ENCODE data around the gene CRKL. TPM values are rescaled to one million over a fixed set of nuclear protein-coding genes. Genes with fewer than 3 reads are reported as not detected.

Gene CRKL
- total RNA-seq, 1 experiment from 2014 or later = 27.4 TPM

- no peak for DNase-seq (ENCODE audit: low spot score)
Measured at GRCh38 chr22:20996598-20997535, 79.7 kb downstream of the CRKL start.

DNA sequence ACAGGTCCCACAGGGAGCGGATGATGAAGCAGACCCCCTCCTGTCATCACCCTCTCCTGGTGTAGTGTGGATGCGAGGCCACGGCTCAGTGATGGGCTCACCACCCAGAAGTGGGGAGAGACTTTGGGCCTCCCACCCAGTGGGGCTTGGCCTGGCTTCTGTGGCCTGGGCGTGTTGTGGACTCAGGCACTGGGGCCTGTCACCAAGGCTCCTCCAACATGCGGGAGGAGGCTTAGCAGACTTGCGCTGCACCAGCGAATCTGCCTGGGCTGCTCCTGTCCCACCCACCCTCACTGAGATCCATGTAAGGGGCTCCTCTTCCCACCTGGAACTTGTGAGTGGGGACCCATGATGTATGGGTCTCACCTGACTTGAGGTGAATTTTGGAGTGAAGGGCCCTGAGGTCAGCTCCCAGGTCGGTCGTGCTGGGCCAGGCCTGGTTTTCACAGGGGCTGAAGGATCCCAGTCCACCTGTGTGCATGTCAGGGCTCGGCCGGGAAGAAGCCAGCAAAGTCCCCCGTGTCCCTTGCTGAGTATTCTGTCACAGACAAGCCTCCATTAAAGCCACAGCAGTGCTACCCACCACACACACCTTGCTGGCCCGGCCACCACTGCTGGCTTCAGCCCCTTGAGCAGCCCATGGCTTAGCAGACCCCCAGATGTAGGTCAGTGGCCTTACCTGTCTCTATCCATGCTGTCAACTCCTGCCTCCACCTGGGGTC is 80.5 kb downstream of the CRKL start:
- no peak for DNase-seq (ENCODE audit: low spot score)

- DNase-seq (ENCODE audit: low spot score) = no peak
Measured at GRCh38 chr22:20998411-20999336, 81.5 kb downstream of the CRKL start.

GRCh38 chr22:20999350-21000206 is 82.4 kb downstream of the CRKL start:
- DNase-seq (ENCODE audit: low spot score) = no peak

GRCh38 chr22:21000207-21000986 is 83.2 kb downstream of the CRKL start:
- no peak for DNase-seq (ENCODE audit: low spot score)

- DNase-seq (ENCODE audit: low spot score) = no peak
Measured at GRCh38 chr22:21000987-21001600, 83.9 kb downstream of the CRKL start.

- peak; percentile 84 for DNase-seq (ENCODE audit: low spot score)
Measured at GRCh38 chr22:21001601-21002325, 84.6 kb downstream of the CRKL start, which contains the start of gene THAP7. Gene THAP7 (minus strand): TSS chr22:21002118. CDS start chr22:21001911, 207 bp downstream.

Other genes with a start within 250 kb of the CRKL start
- not detected in 2 replicates for gene SERPIND1, start 143.3 kb upstream of the CRKL start, total RNA-seq (2014; rRNA removed; shearing (Covaris generic))
- 12.6 and 19.6 TPM in 2 replicates for gene PI4KA, start 58.6 kb upstream of the CRKL start, total RNA-seq (2014; rRNA removed; shearing (Covaris generic))
- gene SNAP29, start 58.4 kb upstream of the CRKL start, total RNA-seq (2014; rRNA removed; shearing (Covaris generic)) = 5.0 and 6.1 TPM in 2 replicates
- gene AIFM3, start 49.8 kb downstream of the CRKL start, total RNA-seq (2014; rRNA removed; shearing (Covaris generic)) = not detected in 2 replicates
- 6.8 and 8.2 TPM in 2 replicates for gene LZTR1, start 64.9 kb downstream of the CRKL start, total RNA-seq (2014; rRNA removed; shearing (Covaris generic))
- 41.8 and 45.8 TPM in 2 replicates for gene THAP7, start 84.7 kb downstream of the CRKL start, total RNA-seq (2014; rRNA removed; shearing (Covaris generic))
- gene P2RX6, start 97.8 kb downstream of the CRKL start, total RNA-seq (2014; rRNA removed; shearing (Covaris generic)) = 2.0 and 4.0 TPM in 2 replicates
- gene SLC7A4, start 115.2 kb downstream of the CRKL start, total RNA-seq (2014; rRNA removed; shearing (Covaris generic)) = not detected in 2 replicates
- gene LRRC74B, start 128.5 kb downstream of the CRKL start, total RNA-seq (2014; rRNA removed; shearing (Covaris generic)) = not detected in 2 replicates